ENCODE measurements around the gene FIGLA.

DNA sequence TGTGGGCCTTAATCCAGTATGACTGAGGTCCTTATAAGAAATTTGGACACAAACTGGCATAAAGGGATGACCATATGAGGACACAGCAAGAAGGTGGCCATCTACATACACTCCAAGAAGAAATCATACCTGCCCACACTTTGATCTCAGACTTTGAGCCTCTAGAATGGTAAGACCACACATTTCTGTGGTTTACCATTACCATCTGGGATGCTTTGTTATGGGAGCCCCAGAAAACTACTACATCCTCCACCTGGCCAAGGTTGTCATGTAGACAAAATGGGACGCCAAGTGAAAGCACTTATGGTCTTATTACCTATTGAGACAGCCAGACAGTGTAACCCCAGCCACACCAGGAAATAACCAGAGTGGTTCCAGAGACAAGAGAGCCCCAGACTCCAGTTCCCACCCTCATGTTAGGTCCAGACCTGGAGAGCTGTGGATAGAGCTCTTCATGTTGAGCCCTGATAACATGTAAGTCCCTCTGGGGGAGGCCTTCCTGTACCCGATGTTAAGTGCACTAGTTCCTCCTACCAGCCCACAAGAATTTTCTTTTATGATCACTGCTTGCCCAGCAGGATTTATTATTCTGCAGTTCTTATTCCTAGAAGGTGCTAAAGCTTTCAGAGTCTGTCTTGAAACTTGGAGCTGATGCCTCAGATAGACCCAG, 17.8 kb downstream of the FIGLA start:
- TF ChIP-seq, protein P1, sequence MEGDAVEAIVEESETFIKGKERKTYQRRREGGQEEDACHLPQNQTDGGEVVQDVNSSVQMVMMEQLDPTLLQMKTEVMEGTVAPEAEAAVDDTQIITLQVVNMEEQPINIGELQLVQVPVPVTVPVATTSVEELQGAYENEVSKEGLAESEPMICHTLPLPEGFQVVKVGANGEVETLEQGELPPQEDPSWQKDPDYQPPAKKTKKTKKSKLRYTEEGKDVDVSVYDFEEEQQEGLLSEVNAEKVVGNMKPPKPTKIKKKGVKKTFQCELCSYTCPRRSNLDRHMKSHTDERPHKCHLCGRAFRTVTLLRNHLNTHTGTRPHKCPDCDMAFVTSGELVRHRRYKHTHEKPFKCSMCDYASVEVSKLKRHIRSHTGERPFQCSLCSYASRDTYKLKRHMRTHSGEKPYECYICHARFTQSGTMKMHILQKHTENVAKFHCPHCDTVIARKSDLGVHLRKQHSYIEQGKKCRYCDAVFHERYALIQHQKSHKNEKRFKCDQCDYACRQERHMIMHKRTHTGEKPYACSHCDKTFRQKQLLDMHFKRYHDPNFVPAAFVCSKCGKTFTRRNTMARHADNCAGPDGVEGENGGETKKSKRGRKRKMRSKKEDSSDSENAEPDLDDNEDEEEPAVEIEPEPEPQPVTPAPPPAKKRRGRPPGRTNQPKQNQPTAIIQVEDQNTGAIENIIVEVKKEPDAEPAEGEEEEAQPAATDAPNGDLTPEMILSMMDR (IDR thresholded peaks at IDR 0.05), result no peak
- no peak for TF ChIP-seq POLR2A (IDR thresholded peaks at IDR 0.05)
